ENCODE measurements around the gene PHF5A.

GRCh38 chr22:41505511-41506220 lies 37.2 kb upstream of the PHF5A start:
- TF ChIP-seq, protein P1, sequence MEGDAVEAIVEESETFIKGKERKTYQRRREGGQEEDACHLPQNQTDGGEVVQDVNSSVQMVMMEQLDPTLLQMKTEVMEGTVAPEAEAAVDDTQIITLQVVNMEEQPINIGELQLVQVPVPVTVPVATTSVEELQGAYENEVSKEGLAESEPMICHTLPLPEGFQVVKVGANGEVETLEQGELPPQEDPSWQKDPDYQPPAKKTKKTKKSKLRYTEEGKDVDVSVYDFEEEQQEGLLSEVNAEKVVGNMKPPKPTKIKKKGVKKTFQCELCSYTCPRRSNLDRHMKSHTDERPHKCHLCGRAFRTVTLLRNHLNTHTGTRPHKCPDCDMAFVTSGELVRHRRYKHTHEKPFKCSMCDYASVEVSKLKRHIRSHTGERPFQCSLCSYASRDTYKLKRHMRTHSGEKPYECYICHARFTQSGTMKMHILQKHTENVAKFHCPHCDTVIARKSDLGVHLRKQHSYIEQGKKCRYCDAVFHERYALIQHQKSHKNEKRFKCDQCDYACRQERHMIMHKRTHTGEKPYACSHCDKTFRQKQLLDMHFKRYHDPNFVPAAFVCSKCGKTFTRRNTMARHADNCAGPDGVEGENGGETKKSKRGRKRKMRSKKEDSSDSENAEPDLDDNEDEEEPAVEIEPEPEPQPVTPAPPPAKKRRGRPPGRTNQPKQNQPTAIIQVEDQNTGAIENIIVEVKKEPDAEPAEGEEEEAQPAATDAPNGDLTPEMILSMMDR (IDR thresholded peaks at IDR 0.05; ENCODE audit: low read length) = no peak
- TF ChIP-seq EZH2 (optimal IDR thresholded peaks at IDR 0.05; ENCODE audit: low read depth, low read length) = no peak
- no peak for TF ChIP-seq EZH2phosphoT487 (IDR thresholded peaks at IDR 0.05; ENCODE audit: low read length)

All from MM.1S (cell line).